GM12878 (cell line): ENCODE data around the gene UBE2F.

ENCODE experiments used
- CTCF ChIP-seq, 3 experiments: IDR thresholded peaks in 2 of 3; conservative IDR thresholded peaks in 1 of 3; 2 replicates each; pipeline ENCODE4 v1.5.1; 2011; ENCODE audit warnings: low read depth in 3 of 3, low read length in 3 of 3, mild to moderate bottlenecking in 3 of 3, control low read depth in 2 of 3, moderate library complexity in 2 of 3, inconsistent platforms in 1 of 3, mixed read lengths in 1 of 3; ENCODE audit not compliant: control insufficient read depth in 2 of 3, insufficient read depth in 1 of 3; ENCODE audit errors: extremely low read depth in 1 of 3
- ESRRA ChIP-seq: IDR thresholded peaks from 2 replicates; pipeline ENCODE4 v1.6.1; 2012; ENCODE audit warnings: mild to moderate bottlenecking, low read length, improper control_type of control experiment
- SREBF2 ChIP-seq: IDR thresholded peaks from 2 replicates; pipeline ENCODE4 v1.6.1; 2012; ENCODE audit warnings: mild to moderate bottlenecking, low read length

DNA sequence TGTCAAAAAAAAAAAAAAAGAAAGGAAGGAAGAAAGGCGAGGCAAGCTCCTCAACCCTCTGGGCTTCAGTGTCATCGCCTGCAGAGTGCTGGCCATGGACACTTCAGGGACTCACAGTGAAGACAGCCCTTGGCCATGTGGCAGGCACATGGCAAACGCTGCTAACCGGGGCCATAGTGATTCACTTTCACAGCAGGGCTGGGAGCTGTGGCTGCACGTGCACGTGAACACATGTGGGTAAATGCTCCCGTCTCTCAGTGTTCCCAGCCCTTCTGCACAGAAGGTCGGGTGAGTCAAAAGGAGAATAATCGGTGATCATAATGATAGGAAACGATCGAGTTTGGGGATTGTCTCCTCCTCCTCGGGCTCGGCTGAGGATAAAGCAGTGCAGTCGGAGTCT lies 46.1 kb upstream of the UBE2F start:
- TF ChIP-seq CTCF (IDR thresholded peaks at IDR 0.05 in 2 of 3, conservative IDR thresholded peaks at IDR 0.05 in 1 of 3; ENCODE audit: control insufficient read depth in 2 of 3, extremely low read depth in 1 of 3, insufficient read depth in 1 of 3, low read depth in 3 of 3, low read length in 3 of 3) (no peak), SREBF2 (no peak), ESRRA (no peak)
